OCI-M1 (cell line): ENCODE measurements around the gene PPP2R2C.

ENCODE experiments used
- DNase-seq: peaks from one replicate; lab custom pipeline; 2025; lab: John Stamatoyannopoulos, UW

Gene PPP2R2C

DNA sequence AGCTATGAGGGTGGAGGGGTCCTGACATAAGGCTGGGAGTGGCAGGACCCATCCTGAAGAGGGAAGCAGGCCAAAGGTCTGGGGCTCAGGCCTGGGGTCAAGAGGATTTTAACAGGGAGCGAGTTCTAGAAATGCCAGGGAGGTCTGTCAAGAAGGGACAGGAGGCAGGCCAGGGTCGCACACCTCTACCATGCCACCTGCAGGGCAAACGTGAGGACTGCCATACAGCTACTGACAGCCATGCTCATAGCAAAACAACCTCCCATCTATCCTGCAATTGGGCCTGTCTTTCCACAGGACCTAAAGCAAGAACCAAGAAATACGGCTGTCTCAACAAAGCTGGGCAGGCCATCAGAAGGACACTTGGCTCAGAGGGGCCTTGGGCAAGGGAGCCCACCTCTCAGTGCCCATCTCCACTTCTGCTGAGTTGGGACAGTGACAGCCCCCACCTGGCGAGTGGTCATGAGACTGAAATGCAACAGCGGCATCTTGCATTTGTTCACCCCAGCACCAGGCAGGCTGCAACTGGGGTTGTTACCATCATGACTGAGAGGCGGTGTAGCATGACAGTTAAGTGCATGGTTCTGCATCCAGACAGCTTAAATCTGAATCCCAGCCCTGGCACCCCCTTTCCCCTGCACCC lies 110.0 kb downstream of the PPP2R2C start:
- DNase-seq = no peak

DNA sequence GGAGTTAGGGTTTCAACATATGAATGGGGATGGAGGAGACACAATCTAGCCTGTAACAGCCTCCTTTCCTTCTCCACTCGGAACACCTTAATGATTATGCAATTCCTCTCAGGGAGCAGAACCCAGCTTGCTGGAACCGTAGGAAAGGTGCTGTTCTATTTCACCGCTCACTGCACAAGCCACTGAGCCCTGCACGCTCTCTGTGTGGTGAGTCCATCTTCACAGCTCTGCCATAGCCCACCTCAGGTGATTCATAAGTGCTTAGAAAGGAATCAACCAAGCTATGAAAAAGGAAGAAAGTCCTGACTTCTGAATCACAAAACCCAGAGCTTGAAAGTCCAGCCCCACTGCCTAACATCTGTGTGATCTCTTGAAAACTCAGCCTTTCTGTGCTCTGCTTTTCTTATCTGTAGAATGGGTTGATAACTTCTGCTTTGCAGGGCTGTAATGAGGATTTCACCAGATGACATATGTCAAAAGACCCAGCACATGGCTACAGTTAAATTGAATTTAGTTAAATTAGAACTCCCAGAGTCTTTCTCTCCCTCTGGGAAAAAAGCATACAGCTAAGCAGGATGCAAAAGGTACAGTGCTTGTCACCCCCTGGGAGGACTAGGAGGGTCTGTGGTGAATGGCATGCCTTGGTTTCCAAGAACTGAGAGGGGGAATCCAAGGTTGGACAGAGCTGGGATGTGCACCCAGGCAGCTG lies 111.2 kb downstream of the PPP2R2C start:
- no peak for DNase-seq

DNA sequence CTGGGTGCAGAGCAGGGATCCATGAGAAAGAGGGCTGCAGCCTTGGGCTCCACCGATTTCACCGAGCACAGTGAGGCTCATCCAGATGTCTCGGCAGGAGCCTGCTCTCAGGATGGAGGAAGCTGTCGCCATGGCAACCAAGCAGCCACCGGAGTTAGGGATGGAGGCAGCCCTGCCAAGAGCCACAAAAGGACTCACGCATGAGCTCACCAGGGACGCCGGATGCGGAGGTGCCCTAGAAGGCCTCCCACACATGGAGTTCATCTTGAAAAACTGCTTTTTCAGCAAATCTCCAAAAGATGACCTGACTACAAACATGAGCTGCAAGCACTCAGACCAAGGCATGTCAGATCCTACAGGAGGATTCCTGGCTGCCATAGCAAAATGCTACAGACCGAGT lies 112.0 kb downstream of the PPP2R2C start:
- DNase-seq = no peak

DNA sequence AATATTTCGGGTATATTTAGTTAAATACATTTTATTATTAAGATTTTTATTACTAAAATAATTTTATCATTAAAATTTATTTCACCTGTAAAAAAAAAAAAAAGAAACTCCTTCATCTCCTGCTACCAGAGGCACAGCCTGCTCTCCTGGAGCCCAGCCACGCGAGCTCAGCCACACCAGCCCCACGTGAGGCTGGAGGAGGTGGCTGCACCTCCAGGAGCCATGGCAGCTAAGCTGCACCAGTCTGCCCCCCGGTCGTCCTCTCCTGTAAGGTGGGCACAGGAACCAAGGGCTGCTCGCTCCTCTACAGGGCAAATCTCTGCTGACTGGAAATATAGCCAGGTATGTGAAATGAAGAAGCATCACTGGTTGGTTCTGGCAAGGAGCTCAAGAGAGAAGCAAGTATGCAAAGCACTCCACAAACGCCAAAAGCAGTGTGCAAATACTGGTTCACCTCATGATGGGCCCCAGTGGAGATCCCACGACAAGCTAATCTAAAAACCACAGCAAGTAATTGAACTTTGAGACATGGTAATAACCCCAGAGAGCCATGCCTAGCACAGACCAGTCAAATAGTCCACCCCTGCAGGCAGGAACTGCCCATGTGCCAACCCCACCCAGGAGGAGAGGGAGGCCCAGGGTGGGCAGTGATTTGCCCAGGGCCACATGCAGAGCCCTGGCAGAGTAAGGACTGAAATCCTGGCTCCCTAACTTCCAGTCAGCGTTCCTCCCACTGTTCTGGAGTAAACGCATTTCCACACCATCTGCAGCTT lies 112.7 kb downstream of the PPP2R2C start:
- DNase-seq = no peak

DNA sequence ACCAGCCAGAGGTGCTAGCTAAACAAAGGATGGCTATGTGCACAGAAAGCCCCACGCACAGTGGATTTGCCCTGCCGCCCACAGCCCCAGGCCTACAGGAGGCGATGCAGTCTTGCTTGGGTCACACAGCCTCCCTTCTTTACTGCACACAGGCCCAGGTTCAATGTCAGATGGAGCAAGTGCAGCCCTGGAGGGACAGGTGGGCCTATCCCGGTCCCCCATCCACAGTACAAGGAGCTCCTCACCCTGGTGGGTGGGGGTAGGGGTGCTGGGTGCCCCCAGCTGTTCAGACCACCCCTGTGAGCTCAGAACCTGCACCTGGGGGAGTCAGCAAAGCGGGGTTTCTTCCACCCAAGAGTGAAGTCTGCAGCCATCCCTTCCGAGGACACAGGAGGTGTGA lies 114.9 kb downstream of the PPP2R2C start:
- DNase-seq = no peak

DNA sequence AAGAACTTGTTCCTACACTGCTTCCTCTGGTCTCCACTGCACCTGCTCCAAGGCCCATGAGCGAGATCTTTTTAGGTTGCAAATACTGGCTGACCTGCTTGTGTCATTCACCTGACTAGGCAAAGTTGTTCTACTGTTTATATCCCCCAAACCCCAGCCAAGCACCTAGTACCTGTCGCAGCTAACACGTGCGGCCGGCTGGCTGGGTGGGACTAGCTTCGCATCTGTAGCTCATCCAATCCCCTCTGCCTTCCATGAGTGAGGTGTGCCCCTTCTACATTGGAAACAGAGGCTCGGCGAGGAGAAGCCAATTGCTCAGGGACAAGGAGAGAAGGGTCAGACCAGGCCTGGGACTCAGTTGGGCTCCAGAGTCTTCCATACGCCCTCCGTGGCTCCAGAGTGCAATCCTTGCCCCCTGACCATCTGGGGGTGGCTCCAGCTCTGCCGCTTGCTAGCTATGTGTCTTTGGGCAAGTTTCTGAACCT lies 116.3 kb downstream of the PPP2R2C start:
- no peak for DNase-seq

DNA sequence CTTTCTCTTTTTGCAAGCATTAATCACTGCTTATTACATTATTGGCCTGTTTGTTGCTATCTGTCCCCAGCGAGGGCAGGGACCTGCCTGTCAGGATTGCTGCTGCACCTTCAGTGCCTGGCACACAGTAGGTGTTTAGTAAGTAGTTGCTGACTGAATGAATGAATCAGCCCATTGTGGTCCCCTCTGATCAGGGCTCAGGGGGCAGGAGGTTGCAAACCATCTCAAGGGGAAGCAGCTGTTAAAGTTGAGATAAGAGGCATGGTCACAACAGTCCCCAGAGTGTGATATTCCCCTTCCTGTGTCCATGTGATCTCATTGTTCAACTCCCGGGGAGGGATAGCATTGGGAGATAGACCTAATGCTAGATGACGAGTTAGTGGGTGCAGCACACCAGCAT lies 117.4 kb downstream of the PPP2R2C start:
- peak; percentile 2 for DNase-seq

DNA sequence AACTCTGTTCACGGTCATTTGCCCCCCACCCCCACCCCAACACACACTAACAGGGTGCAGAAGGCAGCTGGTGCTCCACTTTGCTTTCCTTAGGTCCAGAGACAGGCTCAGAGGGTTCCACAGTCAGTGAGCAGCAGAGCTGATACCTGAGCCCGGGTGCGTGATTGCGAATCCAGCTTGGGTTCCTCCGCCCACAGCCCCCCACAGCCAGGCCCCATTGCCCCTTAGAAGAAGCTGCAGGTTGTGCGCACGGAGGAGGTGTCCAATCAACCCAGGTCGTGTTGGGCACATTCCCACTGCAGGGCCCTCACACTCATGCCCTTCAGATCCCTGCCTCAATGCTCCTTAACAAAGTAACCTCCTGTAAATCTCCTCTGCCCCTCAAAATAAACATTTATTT lies 117.8 kb downstream of the PPP2R2C start:
- DNase-seq = no peak

DNA sequence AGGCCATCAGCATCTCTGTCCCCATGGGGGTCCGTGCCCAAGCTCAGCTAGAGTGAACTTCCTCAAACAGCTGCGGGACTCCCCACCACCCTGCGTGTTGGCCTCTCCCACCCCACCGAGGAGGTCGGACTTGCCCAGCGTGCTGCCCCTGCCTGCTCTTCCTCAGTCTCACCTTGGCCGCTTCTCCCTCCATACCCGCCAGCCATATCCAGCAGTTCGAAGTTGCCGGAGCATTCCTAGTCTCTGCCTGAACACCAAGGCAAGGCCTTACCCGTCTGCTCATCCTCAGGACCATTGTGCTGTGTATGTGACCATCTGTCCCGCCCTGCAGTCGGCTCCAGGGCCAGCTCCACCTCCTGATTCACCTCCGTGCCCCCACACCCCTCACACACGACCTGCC lies 118.3 kb downstream of the PPP2R2C start:
- DNase-seq = no peak

DNA sequence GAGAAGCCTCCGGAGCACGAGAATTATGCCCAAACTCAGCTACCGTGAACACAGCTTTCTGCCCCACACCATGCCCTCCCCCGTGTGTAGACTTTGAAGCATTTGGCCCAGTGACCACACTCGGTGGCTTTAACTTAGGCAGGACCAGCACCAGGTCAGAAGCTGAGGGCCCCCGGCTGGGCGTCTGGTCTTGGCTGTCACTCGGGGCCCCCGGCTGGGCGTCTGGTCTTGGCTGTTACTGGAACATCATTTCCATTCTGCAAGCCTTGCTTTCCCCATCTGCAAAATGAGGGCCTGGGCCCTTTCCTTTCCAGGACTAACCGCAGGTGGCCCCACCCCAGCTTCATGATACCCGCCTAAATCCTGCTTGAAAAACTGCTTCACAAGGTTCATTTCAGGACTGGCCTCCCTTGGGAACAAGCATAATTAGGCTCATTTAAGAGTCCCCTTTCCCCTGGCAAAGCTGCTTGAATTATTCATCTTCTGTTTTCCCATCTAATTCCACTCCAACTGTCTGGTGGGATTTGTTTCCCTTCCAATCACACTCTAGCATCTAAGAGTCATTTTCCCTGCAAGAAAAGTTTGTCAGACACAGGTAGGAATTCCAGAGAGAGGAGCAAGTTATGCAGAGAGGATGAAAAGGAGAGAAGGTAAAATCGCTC lies 120.3 kb downstream of the PPP2R2C start:
- no peak for DNase-seq

DNA sequence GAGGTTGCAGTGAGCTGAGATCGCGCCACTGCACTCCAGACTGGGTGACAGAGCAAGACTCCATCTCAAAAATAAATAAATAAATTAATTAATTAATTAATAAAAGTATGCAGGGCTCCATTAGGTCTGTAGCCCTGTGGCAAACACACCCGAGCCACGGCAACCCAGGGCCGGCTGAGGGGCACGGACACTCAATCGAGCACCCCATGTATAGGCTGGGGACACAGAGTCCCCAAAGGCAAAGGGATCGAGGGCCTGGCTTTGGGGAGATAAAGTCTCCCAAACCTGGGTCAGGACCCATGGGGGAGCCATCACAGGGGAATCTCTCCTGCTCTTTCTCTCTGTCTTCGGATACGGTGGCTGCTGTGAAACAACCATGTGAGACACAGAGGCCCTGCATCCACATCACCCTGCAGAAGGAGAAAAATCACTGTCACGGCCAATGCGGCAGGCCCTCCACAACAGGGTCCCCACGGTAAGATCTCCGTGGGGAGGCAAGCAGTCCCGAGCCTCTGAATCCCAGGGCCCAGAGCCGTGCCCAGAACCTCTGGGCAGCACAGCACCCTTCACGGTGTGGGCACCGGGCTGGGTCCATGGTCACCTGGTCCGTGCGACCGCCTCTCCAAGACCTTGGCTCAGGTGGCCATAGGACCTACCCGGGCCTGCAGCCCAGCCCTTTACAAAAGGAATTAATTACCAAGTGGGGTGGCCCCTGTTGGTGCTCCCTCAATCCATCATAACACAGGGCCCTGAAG lies 121.0 kb downstream of the PPP2R2C start:
- DNase-seq = no peak

DNA sequence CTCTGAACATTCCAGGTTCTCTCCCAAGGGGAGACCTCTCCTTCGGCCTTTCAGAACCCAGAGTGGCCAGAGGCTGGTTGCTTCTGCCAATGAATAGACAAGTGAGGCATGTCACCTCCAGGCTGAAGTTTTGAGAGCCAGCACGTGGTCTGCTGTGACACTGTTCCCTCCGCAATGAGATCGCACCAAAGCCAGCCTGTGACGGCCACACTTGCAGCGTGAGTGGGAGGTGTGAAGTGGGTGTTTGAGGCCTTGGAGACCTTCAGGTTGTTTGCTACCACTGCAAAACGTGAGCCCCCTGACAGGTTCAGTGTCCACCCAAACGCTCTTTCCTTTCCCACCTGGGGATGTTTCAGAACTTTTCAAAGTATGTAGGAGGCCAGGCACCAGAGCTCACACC lies 121.8 kb downstream of the PPP2R2C start:
- DNase-seq = no peak

DNA sequence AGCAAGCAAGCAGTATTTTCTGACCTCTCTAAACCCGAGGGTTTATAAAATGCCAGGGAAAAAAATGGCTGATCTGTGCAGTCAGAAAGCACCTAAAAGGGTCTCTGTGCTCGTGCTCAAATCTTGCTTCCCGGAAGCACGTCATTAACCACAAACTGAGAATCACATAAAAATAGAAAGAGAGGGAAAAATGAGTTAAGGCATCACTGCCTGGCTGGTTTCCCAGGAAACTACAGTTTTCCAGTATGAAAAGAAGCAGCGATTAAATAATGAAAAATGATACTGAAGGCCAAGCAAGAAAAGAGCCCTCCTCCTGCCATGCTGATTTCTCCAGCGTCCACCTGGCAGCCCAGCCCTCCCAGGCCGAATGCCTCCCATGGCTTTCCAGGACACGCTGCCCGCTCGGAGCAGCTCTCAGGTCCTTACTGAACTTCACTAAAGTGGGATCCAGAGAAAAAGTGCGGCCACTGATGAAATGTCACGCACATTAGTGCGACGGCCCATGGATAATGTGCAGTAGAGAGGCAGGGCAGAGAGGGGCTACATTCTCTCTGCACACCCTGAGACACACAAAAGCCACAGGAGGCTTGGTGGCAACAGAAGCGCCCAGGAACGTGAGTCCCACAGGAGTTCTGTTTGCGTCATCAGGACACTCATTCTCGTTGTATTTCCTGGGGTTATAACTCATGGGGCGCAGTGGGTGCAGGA lies 122.4 kb downstream of the PPP2R2C start:
- DNase-seq = no peak

DNA sequence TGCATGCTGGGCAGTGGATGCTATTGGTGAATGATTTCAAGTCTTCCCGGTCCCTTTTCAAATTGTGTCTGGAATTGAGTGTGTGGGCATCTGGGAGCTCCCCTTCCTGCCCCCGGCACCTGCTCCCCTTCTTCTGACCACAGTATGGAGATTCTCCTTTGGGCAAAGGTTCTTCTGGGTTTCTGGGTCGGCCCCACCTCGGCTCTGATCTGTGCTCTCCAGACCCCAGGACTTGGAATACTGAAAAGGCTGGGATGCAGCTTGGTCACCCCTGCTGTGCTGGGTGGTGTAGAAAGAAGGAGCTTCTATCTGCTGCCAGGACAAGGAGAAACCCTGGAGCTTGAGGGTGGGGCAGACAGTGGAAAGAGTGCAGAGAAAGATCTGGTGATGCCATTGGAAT lies 124.0 kb downstream of the PPP2R2C start:
- no peak for DNase-seq

DNA sequence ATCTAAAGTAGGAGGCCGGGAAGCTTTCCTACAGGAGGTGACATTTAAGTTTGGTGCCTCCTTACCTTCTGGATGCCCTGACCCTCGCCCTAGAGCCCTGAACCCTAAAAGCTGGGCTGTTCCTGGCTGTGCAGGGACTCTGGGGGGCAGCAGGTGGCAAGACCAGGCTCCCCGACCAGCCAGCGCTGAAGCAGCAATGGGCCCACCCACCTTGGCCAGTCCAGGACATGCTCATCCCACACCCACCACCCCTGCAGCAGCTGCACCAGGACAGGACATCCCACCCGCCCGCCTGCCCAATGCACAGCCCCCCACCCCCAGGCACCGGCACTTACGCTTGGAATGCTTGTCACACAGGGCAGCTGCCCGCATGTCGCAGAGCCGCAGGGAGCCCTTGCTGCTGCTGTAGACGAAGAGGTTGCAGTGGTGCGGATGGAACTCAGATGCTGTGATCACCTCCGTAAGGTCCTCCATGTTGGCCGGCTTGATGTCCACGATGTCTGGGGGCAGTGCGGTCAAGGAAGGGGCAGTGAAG lies 124.8 kb downstream of the PPP2R2C start:
- no peak for DNase-seq

DNA sequence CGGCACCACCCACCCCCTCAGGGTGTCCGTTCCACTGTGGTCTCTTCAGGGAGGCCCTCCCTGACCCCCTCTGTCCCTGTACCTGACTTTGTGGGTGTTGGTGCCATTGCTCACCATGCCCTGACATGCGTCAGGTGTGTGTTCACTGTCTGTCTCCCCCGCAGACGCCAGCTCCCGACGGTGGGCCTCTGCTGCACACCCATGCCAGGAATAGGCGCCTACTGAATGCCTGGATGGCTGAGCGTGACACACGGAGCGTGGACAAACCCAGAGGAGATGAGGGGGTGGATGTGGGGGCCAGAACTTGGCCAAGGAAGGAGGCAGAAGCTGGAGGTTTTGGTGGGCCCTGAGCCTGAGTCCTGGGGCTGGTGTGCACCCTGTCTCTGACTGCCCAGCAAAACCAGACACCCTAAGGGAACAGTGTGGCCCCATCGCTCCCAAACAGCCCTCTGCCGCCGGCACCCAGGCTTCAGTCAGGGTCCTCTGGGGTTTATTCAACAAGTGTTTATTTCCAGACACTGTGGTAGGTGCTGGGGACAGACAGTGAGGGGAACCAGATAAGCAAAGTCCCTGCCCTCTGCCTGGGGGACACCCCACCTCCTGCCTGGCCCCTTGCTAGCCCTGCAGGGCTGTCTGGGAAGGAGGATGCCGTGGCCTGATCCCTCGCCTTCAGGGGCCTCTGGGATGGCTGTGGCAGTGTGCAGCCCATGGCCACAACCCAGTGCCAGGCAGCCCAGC lies 125.9 kb downstream of the PPP2R2C start:
- no peak for DNase-seq

DNA sequence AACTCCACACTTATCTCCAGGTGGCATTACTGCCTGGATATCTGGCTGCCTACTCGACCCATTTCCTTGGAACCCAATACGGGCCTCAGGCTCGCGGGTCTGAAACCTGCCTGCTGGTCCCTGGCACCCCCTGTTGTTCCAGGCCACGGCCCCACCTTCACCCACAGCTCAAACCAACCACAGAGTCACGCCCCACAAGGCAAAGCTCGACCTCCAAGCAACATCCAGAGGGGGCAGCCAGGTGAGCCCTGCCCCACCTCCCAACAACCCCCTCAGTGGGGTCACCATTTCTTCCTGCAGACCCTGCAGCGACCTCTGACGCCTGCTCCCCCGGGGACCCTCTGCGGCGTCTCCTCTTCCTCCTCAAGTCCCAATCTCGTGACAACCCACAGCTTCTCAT lies 126.5 kb downstream of the PPP2R2C start:
- DNase-seq = no peak

DNA sequence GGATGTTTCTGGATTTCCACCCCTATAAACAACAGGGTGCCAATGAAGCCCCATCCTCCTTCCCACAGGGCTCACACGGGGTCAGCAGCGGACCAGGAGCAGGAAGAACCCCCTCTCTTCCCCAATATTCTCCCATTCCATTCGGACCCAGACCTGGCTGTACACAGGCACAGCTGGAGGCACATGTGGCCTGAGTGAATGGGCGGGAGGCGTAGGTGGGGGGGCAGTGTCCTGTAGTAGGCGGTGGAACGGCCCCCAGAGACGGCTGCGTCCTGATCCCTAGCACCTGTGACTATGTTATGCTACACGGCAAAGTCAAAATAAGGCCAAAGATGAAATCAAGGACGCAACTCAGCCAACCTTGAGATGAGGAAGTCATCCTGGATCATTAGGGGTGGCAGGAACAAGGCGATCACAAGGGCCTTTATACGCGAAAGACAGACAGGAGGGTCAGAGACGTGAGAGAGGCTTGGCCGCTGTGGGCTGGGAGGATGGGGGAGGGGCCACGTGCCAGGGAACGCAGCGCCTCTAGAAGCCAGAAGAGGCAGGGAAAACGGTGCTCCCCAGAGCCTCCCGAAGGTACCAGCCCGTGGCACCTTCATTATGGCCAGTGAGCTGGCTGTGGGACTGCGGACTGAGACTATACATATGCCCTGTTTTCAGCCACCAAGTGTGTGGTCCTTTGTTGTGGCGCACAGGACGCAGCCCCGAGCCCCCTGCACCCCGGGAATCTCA lies 127.2 kb downstream of the PPP2R2C start:
- no peak for DNase-seq

DNA sequence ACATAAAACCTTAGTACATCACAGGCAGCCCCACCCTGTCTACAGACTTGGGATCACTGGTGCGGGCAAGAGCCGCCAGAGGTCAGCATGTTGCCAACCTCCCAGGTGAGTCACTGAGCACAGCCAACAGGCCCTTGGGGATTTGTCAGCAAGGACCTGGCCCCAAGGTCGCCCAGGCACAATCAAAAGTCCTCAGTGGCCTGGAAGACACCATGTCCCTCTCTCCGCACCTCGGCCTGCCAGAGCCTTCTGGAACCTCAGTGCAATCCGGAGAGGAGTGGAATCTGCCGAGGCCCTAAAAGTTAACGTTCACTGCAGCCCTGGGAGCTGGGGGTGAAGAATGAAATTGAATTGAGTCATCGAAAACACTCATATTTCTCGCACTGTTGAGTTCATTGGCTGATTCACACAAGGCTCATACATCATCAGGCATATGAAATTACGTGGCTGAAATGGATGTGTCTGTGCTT lies 128.4 kb downstream of the PPP2R2C start:
- DNase-seq = no peak
